Activated CD8-positive, alpha-beta T cell treated with anti-CD3 and anti-CD28 coated beads for 36 hours (primary cell): ENCODE results near the gene UBE2Q2. TPM values are rescaled to one million over a fixed set of nuclear protein-coding genes. Genes with fewer than 3 reads are reported as not detected.

ENCODE experiments used
- ATAC-seq: fragments of 200-7000 bp; cut with Tn5 transposase; one replicate; pipeline ENCODE4 v1.10.0; 2021; ENCODE audit warnings: mild to moderate bottlenecking, moderate library complexity
- CTCF ChIA-PET: fragments of 350-600 bp; sonication (Branson Sonifier 250); formaldehyde crosslinking; loops from one replicate; lab custom pipeline; 2021; ENCODE audit warnings: antibody characterized with exemption; lab: Charles Lee
- POLR2A ChIA-PET: fragments of 350-600 bp; sonication (Branson Sonifier 250); formaldehyde crosslinking; loops from one replicate; lab custom pipeline; 2021; ENCODE audit warnings: antibody characterized with exemption; lab: Charles Lee
- DNase-seq: peaks from one replicate; pipeline ENCODE4 v3.0.0-alpha.2; 2020
- H3K27ac Mint-ChIP-seq: one replicate; pipeline ENCODE4 v1.8.0; 2021; ENCODE audit warnings: mild to moderate bottlenecking, mixed read lengths
- H3K27me3 Mint-ChIP-seq: one replicate; pipeline ENCODE4 v1.8.0; 2021; ENCODE audit warnings: mixed read lengths
- H3K36me3 Mint-ChIP-seq: one replicate; pipeline ENCODE4 v1.8.0; 2021; ENCODE audit warnings: low read depth, mixed read lengths
- H3K4me1 Mint-ChIP-seq: one replicate; pipeline ENCODE4 v1.8.0; 2021; ENCODE audit warnings: low read depth, mixed read lengths
- H3K4me3 Mint-ChIP-seq: one replicate; pipeline ENCODE4 v1.8.0; 2021; ENCODE audit warnings: mild to moderate bottlenecking, moderate library complexity, mixed read lengths
- H3K9me3 Mint-ChIP-seq: one replicate; pipeline ENCODE4 v1.8.0; 2021; ENCODE audit warnings: mixed read lengths
- intact Hi-C: fragments of 100-400 bp; cut with micrococcal nuclease; formaldehyde crosslinking; loops from one replicate; pipeline ENCODE4 v1.10.0; 2022
- total RNA-seq, 2 experiments: library from RNA; stranded (reverse); gene quantifications; one replicate each; pipeline ENCODE4 v1.2.3, GENCODE V29; 2021
- TF ChIP-seq, protein P1 (sequence below): fragments of 200-600 bp; IDR thresholded peaks from one replicate; pipeline ENCODE4 v1.8.0; 2022; ENCODE audit warnings: antibody characterized with exemption, mild to moderate bottlenecking

The UBE2Q2 gene
- total RNA-seq, 2 experiments from 2014 or later: 19.4 to 20.0 TPM

DNA sequence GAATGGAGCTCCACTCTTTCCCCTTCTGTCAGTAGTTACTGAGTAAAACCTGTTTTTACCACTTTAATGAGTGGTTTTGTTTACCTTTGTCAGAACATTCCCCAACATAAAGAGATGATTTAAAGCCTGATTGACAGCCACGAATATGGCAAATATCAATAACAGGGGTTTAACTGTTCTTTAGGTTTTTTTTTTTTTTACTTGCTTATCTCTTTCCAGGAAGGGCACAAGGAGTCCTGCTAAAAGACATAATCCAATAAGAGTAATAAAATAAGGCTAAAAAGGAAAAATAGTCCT, 11.5 kb upstream of the UBE2Q2 start:
- ATAC-seq: no peak
- H3K27ac Mint-ChIP-seq: no peak overlapping the region
- POLR2A ChIA-PET: interaction anchor here (1.6 kb wide), 1 partner anchor 11 kb away, joined by 4 read pairs; the partner anchor contains the start of gene UBE2Q2

DNA sequence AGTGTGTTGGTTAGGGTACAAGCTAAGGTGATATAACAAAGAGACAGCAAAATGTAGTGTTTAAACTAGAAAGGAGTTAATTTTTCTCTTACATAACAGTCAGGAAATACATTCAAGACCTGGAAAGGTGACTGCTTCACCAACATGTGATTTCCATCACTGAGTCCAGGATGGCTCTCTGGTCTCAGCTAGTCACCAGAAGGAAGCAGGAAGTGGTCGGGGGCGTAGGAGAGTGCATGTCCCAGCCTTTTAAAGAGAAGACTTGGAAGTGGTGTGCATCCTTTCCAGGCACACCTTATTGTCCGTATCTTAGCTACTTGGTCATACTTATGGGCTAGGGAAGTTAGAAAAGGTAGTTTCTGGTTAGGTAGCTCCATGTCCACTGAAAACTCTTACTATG, 11.1 kb upstream of the UBE2Q2 start:
- no peak overlapping the region for H3K4me3 Mint-ChIP-seq
- ChIA-PET CTCF (no interaction called here), POLR2A (interaction anchor here (1.6 kb wide), 1 partner anchor 11 kb away, joined by 4 read pairs; the partner anchor contains the start of gene UBE2Q2)
- H3K4me1 Mint-ChIP-seq: peaks cover 4% of the 10 kb centered on the region
- intact Hi-C loops: no loop called here
- ATAC-seq (no peak), DNase-seq (no peak)
- no peak overlapping the region for H3K27ac Mint-ChIP-seq
- no peaks in the 10 kb centered on the region for H3K36me3 Mint-ChIP-seq
- TF ChIP-seq, protein P1, sequence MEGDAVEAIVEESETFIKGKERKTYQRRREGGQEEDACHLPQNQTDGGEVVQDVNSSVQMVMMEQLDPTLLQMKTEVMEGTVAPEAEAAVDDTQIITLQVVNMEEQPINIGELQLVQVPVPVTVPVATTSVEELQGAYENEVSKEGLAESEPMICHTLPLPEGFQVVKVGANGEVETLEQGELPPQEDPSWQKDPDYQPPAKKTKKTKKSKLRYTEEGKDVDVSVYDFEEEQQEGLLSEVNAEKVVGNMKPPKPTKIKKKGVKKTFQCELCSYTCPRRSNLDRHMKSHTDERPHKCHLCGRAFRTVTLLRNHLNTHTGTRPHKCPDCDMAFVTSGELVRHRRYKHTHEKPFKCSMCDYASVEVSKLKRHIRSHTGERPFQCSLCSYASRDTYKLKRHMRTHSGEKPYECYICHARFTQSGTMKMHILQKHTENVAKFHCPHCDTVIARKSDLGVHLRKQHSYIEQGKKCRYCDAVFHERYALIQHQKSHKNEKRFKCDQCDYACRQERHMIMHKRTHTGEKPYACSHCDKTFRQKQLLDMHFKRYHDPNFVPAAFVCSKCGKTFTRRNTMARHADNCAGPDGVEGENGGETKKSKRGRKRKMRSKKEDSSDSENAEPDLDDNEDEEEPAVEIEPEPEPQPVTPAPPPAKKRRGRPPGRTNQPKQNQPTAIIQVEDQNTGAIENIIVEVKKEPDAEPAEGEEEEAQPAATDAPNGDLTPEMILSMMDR: no peak
- H3K9me3 Mint-ChIP-seq: no peaks in the 10 kb centered on the region
- no peaks in the 10 kb centered on the region for H3K27me3 Mint-ChIP-seq

More for the DNA sequence above, 11.5 kb upstream of the UBE2Q2 start:
- no peaks in the 10 kb centered on the region for H3K36me3 Mint-ChIP-seq
- intact Hi-C loops: no loop called here
- H3K4me3 Mint-ChIP-seq: no peak overlapping the region
- no peaks in the 10 kb centered on the region for H3K9me3 Mint-ChIP-seq
- no peaks in the 10 kb centered on the region for H3K27me3 Mint-ChIP-seq
- TF ChIP-seq, protein P1: no peak
- CTCF ChIA-PET: interaction anchor here (0.6 kb wide), 1 partner anchor 29 kb away, joined by 3 read pairs; no protein-coding TSS in a partner anchor
- no peak for DNase-seq
- H3K4me1 Mint-ChIP-seq: peaks cover 4% of the 10 kb centered on the region

DNA sequence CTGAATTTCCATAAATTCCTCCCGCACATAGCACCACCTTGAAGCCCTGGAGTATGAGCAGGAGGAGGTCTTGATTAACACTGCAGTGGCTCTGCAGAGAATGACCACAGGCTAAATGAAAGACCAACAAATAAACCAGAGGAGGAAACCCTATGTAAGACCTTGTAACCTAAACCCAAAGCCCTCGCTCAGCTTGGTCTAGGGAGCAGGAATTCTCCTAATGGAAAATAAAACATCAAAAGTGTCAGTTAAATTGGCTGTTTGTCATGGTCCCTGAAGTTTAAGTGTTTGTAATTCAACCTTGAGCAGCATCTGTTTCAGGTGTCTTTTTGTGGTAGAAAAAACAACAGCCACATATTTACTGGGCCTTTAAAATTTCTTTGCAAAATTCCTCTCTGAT, 9.2 kb upstream of the UBE2Q2 start:
- Mint-ChIP-seq H3K9me3 (no peaks in the 10 kb centered on the region), H3K27ac (no peak overlapping the region), H3K36me3 (no peaks in the 10 kb centered on the region), H3K4me3 (no peak overlapping the region), H3K27me3 (no peaks in the 10 kb centered on the region), H3K4me1 (peaks cover 4% of the 10 kb centered on the region)
- POLR2A ChIA-PET: no interaction called here
- TF ChIP-seq, protein P1: no peak
- DNase-seq: no peak
- CTCF ChIA-PET: no interaction called here
- no peak for ATAC-seq
- intact Hi-C loops: no loop called here

DNA sequence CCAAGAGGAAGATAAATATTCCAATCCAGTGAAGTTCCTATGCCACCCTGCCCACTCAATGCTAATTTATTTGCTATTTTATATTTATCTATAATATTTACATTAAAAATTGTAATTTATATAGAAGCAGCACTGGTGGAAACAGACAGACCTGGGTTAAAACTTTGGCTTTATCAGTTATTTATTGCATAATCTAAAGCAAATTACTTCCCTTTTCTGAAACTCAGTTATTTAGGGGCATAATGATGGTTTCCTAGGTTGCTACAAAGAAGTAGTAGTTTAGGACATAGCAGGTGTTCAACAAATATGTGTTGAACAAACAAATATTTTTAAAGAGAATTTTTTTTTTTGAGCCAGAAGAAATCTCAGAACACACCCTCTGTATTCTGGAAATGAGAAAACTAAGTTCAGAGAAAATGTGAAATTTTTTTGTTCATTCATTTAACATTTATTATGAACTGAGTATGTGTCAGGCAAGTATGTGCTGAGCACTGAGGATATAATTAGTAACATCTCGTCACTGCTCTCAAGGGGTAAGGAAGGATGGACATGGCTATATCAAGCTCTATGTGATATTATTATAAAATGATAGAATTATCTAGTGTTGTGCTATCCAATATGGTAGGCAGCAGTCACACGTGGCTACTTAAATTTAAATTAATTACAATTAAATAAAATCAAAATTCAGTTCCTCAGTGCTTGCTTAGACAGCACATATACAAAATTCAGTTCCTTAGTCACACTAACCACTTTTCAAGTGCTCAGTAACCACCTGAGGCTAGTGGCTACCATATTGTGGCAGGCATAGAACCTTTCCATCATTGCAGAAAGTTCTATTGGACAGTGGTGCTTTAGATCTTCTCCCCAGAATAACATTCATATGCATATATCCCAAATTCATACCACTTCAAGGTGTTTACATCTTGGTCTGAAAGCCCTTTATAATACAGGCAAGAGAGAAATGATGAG, 7.0 kb upstream of the UBE2Q2 start:
- H3K27ac Mint-ChIP-seq: no peak overlapping the region
- ChIA-PET CTCF (interaction anchor here (0.9 to 1.0 kb wide), 2 partner anchors 21 to 33 kb away, joined by 3 read pairs; no protein-coding TSS in a partner anchor), POLR2A (interaction anchor here (0.6 kb wide), 1 partner anchor 189 kb away, joined by 4 read pairs; no protein-coding TSS in a partner anchor)
- no peaks in the 10 kb centered on the region for H3K9me3 Mint-ChIP-seq
- H3K4me1 Mint-ChIP-seq: peaks cover 4% of the 10 kb centered on the region
- H3K4me3 Mint-ChIP-seq: no peak overlapping the region
- ATAC-seq (peak; percentile 52), DNase-seq (peak; percentile 12)
- H3K27me3 Mint-ChIP-seq: no peaks in the 10 kb centered on the region
- TF ChIP-seq, protein P1: no peak
- H3K36me3 Mint-ChIP-seq: no peaks in the 10 kb centered on the region
- intact Hi-C loops: no loop called here

DNA sequence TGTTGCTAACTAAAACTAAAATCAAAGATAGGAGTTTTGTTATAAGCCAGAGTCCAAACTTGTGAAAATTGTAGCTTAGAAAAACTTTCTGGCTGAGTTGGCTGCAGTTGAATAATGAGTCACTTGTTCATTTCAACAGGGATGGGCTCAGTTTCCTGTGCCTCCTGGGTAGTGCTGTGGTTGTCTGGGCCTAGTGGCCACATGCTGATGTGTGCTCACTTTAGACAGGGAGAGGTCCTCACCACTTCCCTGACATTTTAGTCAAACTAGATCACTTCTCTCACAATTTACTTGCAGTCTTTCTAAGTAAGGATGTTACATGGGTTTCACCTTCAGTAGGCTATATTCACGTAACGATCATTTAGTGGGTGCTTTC, 6.3 kb upstream of the UBE2Q2 start:
- Mint-ChIP-seq H3K4me1 (peaks cover 3% of the 10 kb centered on the region), H3K4me3 (no peak overlapping the region), H3K9me3 (no peaks in the 10 kb centered on the region), H3K27me3 (peaks cover 5% of the 10 kb centered on the region), H3K27ac (no peak overlapping the region), H3K36me3 (no peaks in the 10 kb centered on the region)
- DNase-seq: peak; percentile 77
- ChIA-PET POLR2A (no interaction called here), CTCF (interaction anchor here (0.9 to 1.0 kb wide), 2 partner anchors 21 to 34 kb away, joined by 3 read pairs; no protein-coding TSS in a partner anchor)
- intact Hi-C loops: no loop called here
- peak; percentile 97 for ATAC-seq
- TF ChIP-seq, protein P1: no peak
